K562 (cell line): ENCODE results near the gene PPP1R13B. TPM values are rescaled to one million over a fixed set of nuclear protein-coding genes. Genes with fewer than 3 reads are reported as not detected.

Experiments used
- ATAC-seq: fragments of 200-7000 bp; cut with Tn5 transposase; 3 replicates; pipeline ENCODE4 v1.9.1; 2020; ENCODE audit warnings: moderate library complexity
- BruUV-seq: library from RNA; stranded (reverse); fragments of 400-500 nt; replicated peaks from 2 replicates; lab custom pipeline; 2021; lab: Mats Ljungman, UMichigan
- CTCF ChIA-PET: fragments of 300-600 bp; formaldehyde crosslinking; extraction: SDS; loops from one replicate; lab custom pipeline; 2021; ENCODE audit warnings: low intra/inter-chr PET ratio; lab: Yijun Ruan, JAX
- POLR2A ChIA-PET: fragments of 300-600, 350-650 bp; sonication (Branson Sonifier 250); formaldehyde crosslinking; extraction: SDS; loops from one replicate; lab custom pipeline; 2021; ENCODE audit warnings: antibody characterized with exemption, inconsistent platforms; lab: Yijun Ruan, JAX
- DNase-seq, 4 experiments: peaks; one replicate each; pipeline versions ENCODE4 v3.0.0 to v3.0.0-alpha.2; 2011 to 2018; ENCODE audit warnings: low spot score in 3 of 4, mixed read lengths in 3 of 4; ENCODE audit errors: extremely low read depth in 1 of 4
- FAIRE-seq: peaks from 2 replicates; lab custom pipeline; 2011; peaks lifted over from hg19 to GRCh38; lab: Jason Lieb, UNC
- H2AFZ ChIP-seq: 2 replicates; pipeline ENCODE4 v1.6.0; 2011; ENCODE audit warnings: low read depth, low read length, control low read depth, inconsistent platforms
- H3K27ac ChIP-seq: fragments of 200-600 bp; 3 replicates; pipeline ENCODE4 v1.8.0; 2011; ENCODE audit warnings: low read depth, mild to moderate bottlenecking, control low read depth, inconsistent platforms, low read length, moderate library complexity, mixed read lengths; ENCODE audit errors: extremely low read depth
- H3K27me3 ChIP-seq, 2 experiments: fragments of 300-600 bp in 1 of 2; 2 replicates in 1 of 2; 3 replicates in 1 of 2; pipeline versions ENCODE4 v1.6.0 to v1.8.0; 2011; ENCODE audit warnings: inconsistent platforms in 2 of 2, low read length in 2 of 2, mild to moderate bottlenecking in 1 of 2, mixed read lengths in 1 of 2, moderate library complexity in 1 of 2; ENCODE audit not compliant: control insufficient read depth in 2 of 2, insufficient read depth in 2 of 2
- H3K36me3 ChIP-seq: fragments of 300-600 bp; 3 replicates; pipeline ENCODE4 v1.8.0; 2011; ENCODE audit warnings: mild to moderate bottlenecking, low read length, inconsistent platforms; ENCODE audit not compliant: control insufficient read depth, insufficient read depth
- H3K4me1 ChIP-seq, 2 experiments: fragments of 200-600 bp in 1 of 2; replicated peaks in 1 of 2; 2 replicates in 1 of 2; 3 replicates in 1 of 2; pipeline versions ENCODE4 v1.5.1 to v1.8.0; 2011; ENCODE audit warnings: inconsistent platforms in 2 of 2, low read length in 2 of 2, mild to moderate bottlenecking in 1 of 2, mixed read lengths in 1 of 2, moderate library complexity in 1 of 2; ENCODE audit not compliant: control insufficient read depth in 2 of 2, insufficient read depth in 2 of 2
- H3K4me2 ChIP-seq: 2 replicates; pipeline ENCODE4 v1.6.1; 2011; ENCODE audit warnings: low read length, control low read depth, inconsistent platforms, mixed read lengths; ENCODE audit not compliant: insufficient read depth
- H3K4me3 ChIP-seq: fragments of 200-600 bp; sonication (generic), shearing (Covaris generic); 2 replicates; pipeline ENCODE4 v1.5.1; 2016; ENCODE audit warnings: control low read depth, inconsistent platforms
- H3K79me2 ChIP-seq: fragments of 200-600 bp; 3 replicates; pipeline ENCODE4 v1.8.0; 2011; ENCODE audit warnings: low read length, inconsistent platforms; ENCODE audit not compliant: control insufficient read depth, insufficient read depth
- H3K9ac ChIP-seq, 2 experiments: 2 replicates each; pipeline versions ENCODE4 v1.6.0 to v1.6.1; 2011; ENCODE audit warnings: low read depth in 2 of 2, low read length in 2 of 2, control low read depth in 1 of 2, inconsistent platforms in 1 of 2, mild to moderate bottlenecking in 1 of 2, mixed read lengths in 1 of 2; ENCODE audit not compliant: insufficient read depth in 1 of 2
- H3K9me1 ChIP-seq: one replicate; pipeline ENCODE4 v1.6.0; 2011; ENCODE audit warnings: inconsistent platforms, mild to moderate bottlenecking, low read length, moderate library complexity; ENCODE audit not compliant: control insufficient read depth, insufficient read depth
- H3K9me3 ChIP-seq: replicated peaks from 2 replicates; pipeline ENCODE4 v1.5.1; 2011; ENCODE audit warnings: low read depth, low read length, inconsistent platforms; ENCODE audit not compliant: control insufficient read depth, insufficient read depth
- H4K20me1 ChIP-seq: replicated peaks from 2 replicates; pipeline ENCODE4 v1.6.1; 2011; ENCODE audit warnings: low read length, inconsistent platforms, mixed read lengths; ENCODE audit not compliant: control insufficient read depth, insufficient read depth
- HNRNPLL ChIP-seq: fragments of 200-400 bp; formaldehyde crosslinking; IDR thresholded peaks from 2 replicates; pipeline ENCODE4 v1.6.1; 2017; ENCODE audit warnings: low read length, low read depth, mild to moderate bottlenecking; ENCODE audit not compliant: poor library complexity, severe bottlenecking
- PRMT5 ChIP-seq: sonication (generic); formaldehyde crosslinking; IDR thresholded peaks from 2 replicates; pipeline ENCODE4 v1.5.0; 2020; ENCODE audit warnings: missing genetic modification reagents
- SNRNP70 ChIP-seq: fragments of 200-400 bp; formaldehyde crosslinking; optimal IDR thresholded peaks from 2 replicates; pipeline ENCODE3; 2017; ENCODE audit warnings: low read depth, low read length
- STAT5A ChIP-seq: IDR thresholded peaks from 2 replicates; pipeline ENCODE4 v1.6.1; 2012; ENCODE audit warnings: low read length, inconsistent platforms, borderline replicate concordance
- ZC3H8 ChIP-seq: fragments of 450-650 bp; IDR thresholded peaks from 2 replicates; pipeline ENCODE4 v1.6.1; 2017
- ZNF134 ChIP-seq: fragments of 250-450 bp; sonication (Bioruptor Pico); conservative IDR thresholded peaks from 2 replicates; pipeline ENCODE4 v1.4.0; 2020
- ZNF384 ChIP-seq: IDR thresholded peaks from 2 replicates; pipeline ENCODE4 v1.6.1; 2012; ENCODE audit warnings: low read depth, low read length, improper control_type of control experiment
- ZNF589 ChIP-seq: fragments of 200-800 bp; sonication (Bioruptor generic); IDR thresholded peaks from 2 replicates; pipeline ENCODE4 v1.6.1; 2016; ENCODE audit warnings: low read depth, missing genetic modification characterization, missing compliant biosample characterization
- ZNF699 ChIP-seq: fragments of 250-450 bp; sonication (Bioruptor Pico); IDR thresholded peaks from 2 replicates; pipeline ENCODE4 v1.8.0; 2021; ENCODE audit warnings: mild to moderate bottlenecking, moderate library complexity; ENCODE audit not compliant: insufficient replicate concordance
- WGBS: fragments of 100-300 bp; shearing (Covaris generic); methylation state at CpG from one replicate; pipeline ENCODE4 v1.1.6; 2016; ENCODE audit warnings: low coverage, mixed read lengths; ENCODE audit not compliant: insufficient coverage; ENCODE audit errors: missing lambda C conversion rate; 5-methylcytosine and 5-hydroxymethylcytosine counted together
- in situ Hi-C: fragments of 300-500 bp; cut with MboI; formaldehyde crosslinking; loops from 4 replicates; pipeline ENCODE4 v1.15.0; 2018; ENCODE audit warnings: inconsistent platforms, mixed read lengths
- intact Hi-C: fragments of 100-400 bp; cut with micrococcal nuclease; formaldehyde crosslinking; loops from 2 replicates; pipeline ENCODE4 v1.14.2; 2022
- polyA plus RNA-seq, 8 experiments: library from polyadenylated mRNA; depleted of rRNA in 4 of 8; stranded (reverse) in 5 of 8; unstranded in 3 of 8; fragments of >200 nt; fragmentation: Nextera tagmentation in 2 of 8; fragmentation: Illumina TruSeq in 1 of 8; extraction: Ambion mirVana in 2 of 8; extraction: Trizol in 1 of 8; gene quantifications; 2 replicates each; pipeline versions ENCODE4 v1.2.1 to v1.2.3, GENCODE V29; 2011 to 2014; ENCODE audit warnings: inconsistent platforms in 1 of 8, missing spikeins in 1 of 8
- total RNA-seq, 7 experiments: library from RNA; depleted of rRNA in 6 of 7; stranded (reverse); fragments of >200 nt in 6 of 7; fragmentation: Illumina TruSeq in 2 of 7; extraction: Trizol in 2 of 7; gene quantifications; 2 replicates each; pipeline versions ENCODE4 v1.2.1 to v1.2.3, GENCODE V29; 2011 to 2021; ENCODE audit warnings: low replicate concordance in 1 of 7
- TF ChIP-seq, protein P1 (sequence below): sonication (generic); formaldehyde crosslinking; IDR thresholded peaks from 2 replicates; pipeline ENCODE4 v1.9.0; 2022; ENCODE audit warnings: mild to moderate bottlenecking, missing genetic modification reagents
- TF ChIP-seq, protein P2 (sequence below): fragments of 450-650 bp; IDR thresholded peaks from 2 replicates; pipeline ENCODE4 v1.6.1; 2016; ENCODE audit warnings: borderline replicate concordance
- TF ChIP-seq, protein P3 (sequence below): fragments of 450-650 bp; formaldehyde crosslinking; IDR thresholded peaks from 2 replicates; pipeline ENCODE4 v1.4.0; 2022; ENCODE audit warnings: missing genetic modification characterization
- TF ChIP-seq, protein P4 (sequence below): fragments of 150-350 bp; IDR thresholded peaks from 2 replicates; pipeline ENCODE4 v1.6.1; 2014; ENCODE audit warnings: low read depth, mild to moderate bottlenecking, low read length, borderline replicate concordance

Gene PPP1R13B
- total and polyA plus RNA-seq, 9 of the 15 experiments (the other 6 are each of a cell fraction or from before 2014, with no cell fraction given) = 0.03 to 1.7 (median 0.15) TPM

DNA sequence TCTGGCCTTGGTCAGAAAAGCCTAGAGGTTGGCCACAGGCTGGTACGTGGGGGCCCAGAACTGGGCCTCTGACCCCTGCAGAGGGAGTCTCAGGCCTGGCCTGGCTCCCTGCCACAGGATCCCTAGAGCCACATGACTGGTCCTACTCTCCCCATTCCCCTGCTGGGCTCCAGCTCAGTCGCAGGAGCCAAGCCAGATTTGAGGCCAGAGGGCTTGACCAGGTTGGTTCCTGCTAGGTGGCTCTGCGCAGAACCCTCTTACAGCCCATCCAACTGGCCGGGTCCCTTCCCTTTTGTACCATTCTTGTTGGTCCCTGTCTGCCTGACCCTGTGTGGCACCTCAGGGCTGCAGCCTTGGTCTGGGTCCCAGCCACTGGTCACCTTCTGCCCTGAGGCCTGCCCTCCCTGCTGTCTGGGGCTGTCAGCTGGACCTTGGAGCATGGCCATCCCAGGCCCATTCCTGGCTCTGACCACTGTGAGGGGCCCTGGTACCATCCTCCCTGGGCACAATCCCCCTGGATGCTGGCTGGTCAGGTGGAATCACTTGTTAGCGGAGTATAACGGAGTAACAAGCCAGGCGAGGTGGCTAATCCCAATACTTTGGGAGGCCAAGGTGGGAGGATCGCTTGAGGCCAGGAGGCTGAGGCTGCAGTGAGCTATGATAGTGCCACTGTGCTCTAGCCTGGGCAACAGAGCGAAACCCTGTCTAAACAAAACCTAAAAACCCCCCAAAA, 22.9 kb upstream of the PPP1R13B start:
- H3K4me1 ChIP-seq = peaks cover 0 to 29% of the 10 kb centered on the region in 2 experiments; a peak in 3 of 5 replicates
- H3K27ac ChIP-seq = no peak overlapping the region
- BruUV-seq = no TSS peak
- H3K9me3 ChIP-seq = no peaks in the 10 kb centered on the region
- 63% methylated on average over 8 of the region's 9 CpGs for WGBS
- no peak overlapping the region for H3K4me3 ChIP-seq
- H3K9me1 ChIP-seq = no peaks in the 10 kb centered on the region
- in situ Hi-C loops = no loop called here
- H3K79me2 ChIP-seq = no peaks in the 10 kb centered on the region
- ChIA-PET POLR2A (interaction anchor here (0.6 kb wide), 1 partner anchor 46 kb away, joined by 4 read pairs; no protein-coding TSS in a partner anchor), CTCF (no interaction called here)
- H3K4me2 ChIP-seq = no peak overlapping the region
- no peak overlapping the region for H2AFZ ChIP-seq
- no peak for ATAC-seq
- no peak for DNase-seq
- peak overlapping the region in 1 of 2 experiments; percentile 26; a peak in 1 of 4 replicates for H3K9ac ChIP-seq
- H3K27me3 ChIP-seq = no peaks in the 10 kb centered on the region
- TF ChIP-seq, protein P1, sequence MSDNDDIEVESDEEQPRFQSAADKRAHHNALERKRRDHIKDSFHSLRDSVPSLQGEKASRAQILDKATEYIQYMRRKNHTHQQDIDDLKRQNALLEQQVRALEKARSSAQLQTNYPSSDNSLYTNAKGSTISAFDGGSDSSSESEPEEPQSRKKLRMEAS (CRISPR knock-in tag) = no peak
- TF ChIP-seq ZNF134 (no peak), ZNF384 (no peak), ZC3H8 (no peak), HNRNPLL (no peak), ZNF589 (CRISPR knock-in tag) (no peak), SNRNP70 (no peak), PRMT5 (no peak), STAT5A (no peak), ZNF699 (no peak)
- TF ChIP-seq, protein P2, sequence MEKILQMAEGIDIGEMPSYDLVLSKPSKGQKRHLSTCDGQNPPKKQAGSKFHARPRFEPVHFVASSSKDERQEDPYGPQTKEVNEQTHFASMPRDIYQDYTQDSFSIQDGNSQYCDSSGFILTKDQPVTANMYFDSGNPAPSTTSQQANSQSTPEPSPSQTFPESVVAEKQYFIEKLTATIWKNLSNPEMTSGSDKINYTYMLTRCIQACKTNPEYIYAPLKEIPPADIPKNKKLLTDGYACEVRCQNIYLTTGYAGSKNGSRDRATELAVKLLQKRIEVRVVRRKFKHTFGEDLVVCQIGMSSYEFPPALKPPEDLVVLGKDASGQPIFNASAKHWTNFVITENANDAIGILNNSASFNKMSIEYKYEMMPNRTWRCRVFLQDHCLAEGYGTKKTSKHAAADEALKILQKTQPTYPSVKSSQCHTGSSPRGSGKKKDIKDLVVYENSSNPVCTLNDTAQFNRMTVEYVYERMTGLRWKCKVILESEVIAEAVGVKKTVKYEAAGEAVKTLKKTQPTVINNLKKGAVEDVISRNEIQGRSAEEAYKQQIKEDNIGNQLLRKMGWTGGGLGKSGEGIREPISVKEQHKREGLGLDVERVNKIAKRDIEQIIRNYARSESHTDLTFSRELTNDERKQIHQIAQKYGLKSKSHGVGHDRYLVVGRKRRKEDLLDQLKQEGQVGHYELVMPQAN = no peak
- TF ChIP-seq, protein P3, sequence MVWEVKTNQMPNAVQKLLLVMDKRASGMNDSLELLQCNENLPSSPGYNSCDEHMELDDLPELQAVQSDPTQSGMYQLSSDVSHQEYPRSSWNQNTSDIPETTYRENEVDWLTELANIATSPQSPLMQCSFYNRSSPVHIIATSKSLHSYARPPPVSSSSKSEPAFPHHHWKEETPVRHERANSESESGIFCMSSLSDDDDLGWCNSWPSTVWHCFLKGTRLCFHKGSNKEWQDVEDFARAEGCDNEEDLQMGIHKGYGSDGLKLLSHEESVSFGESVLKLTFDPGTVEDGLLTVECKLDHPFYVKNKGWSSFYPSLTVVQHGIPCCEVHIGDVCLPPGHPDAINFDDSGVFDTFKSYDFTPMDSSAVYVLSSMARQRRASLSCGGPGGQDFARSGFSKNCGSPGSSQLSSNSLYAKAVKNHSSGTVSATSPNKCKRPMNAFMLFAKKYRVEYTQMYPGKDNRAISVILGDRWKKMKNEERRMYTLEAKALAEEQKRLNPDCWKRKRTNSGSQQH (CRISPR knock-in tag) = no peak
- TF ChIP-seq, protein P4, sequence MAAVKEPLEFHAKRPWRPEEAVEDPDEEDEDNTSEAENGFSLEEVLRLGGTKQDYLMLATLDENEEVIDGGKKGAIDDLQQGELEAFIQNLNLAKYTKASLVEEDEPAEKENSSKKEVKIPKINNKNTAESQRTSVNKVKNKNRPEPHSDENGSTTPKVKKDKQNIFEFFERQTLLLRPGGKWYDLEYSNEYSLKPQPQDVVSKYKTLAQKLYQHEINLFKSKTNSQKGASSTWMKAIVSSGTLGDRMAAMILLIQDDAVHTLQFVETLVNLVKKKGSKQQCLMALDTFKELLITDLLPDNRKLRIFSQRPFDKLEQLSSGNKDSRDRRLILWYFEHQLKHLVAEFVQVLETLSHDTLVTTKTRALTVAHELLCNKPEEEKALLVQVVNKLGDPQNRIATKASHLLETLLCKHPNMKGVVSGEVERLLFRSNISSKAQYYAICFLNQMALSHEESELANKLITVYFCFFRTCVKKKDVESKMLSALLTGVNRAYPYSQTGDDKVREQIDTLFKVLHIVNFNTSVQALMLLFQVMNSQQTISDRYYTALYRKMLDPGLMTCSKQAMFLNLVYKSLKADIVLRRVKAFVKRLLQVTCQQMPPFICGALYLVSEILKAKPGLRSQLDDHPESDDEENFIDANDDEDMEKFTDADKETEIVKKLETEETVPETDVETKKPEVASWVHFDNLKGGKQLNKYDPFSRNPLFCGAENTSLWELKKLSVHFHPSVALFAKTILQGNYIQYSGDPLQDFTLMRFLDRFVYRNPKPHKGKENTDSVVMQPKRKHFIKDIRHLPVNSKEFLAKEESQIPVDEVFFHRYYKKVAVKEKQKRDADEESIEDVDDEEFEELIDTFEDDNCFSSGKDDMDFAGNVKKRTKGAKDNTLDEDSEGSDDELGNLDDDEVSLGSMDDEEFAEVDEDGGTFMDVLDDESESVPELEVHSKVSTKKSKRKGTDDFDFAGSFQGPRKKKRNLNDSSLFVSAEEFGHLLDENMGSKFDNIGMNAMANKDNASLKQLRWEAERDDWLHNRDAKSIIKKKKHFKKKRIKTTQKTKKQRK = no peak
- H4K20me1 ChIP-seq = no peaks in the 10 kb centered on the region
- FAIRE-seq = no peak
- H3K36me3 ChIP-seq = no peaks in the 10 kb centered on the region
- intact Hi-C loops = no loop called here
